ENCODE data around the gene SOAT1.

SOAT1 gene

GRCh38 chr1:179303200-179303785, 9.7 kb downstream of the SOAT1 start:
- no peak for DNase-seq (ENCODE audit: low spot score)

- DNase-seq (ENCODE audit: low spot score): no peak
These were observed 11.9 kb downstream of the SOAT1 start for GRCh38 chr1:179305450-179305849.

- DNase-seq (ENCODE audit: low spot score): no peak
These were observed 16.7 kb downstream of the SOAT1 start for GRCh38 chr1:179310291-179310690.

- no peak for DNase-seq (ENCODE audit: low spot score)
These were observed 17.1 kb downstream of the SOAT1 start for GRCh38 chr1:179310721-179311120.

GRCh38 chr1:179311149-179311700, 17.6 kb downstream of the SOAT1 start:
- no peak for DNase-seq (ENCODE audit: low spot score)

GRCh38 chr1:179313004-179313403, 19.4 kb downstream of the SOAT1 start:
- DNase-seq (ENCODE audit: low spot score): no peak

GRCh38 chr1:179314928-179315327, 21.3 kb downstream of the SOAT1 start:
- no peak for DNase-seq (ENCODE audit: low spot score)

GRCh38 chr1:179318491-179318890, 24.9 kb downstream of the SOAT1 start:
- DNase-seq (ENCODE audit: low spot score): no peak

GRCh38 chr1:179321533-179322216, 28.1 kb downstream of the SOAT1 start:
- DNase-seq (ENCODE audit: low spot score): no peak

GRCh38 chr1:179322557-179322956, 29.0 kb downstream of the SOAT1 start:
- no peak for DNase-seq (ENCODE audit: low spot score)

GRCh38 chr1:179323436-179323835, 29.8 kb downstream of the SOAT1 start:
- no peak for DNase-seq (ENCODE audit: low spot score)

GRCh38 chr1:179325836-179326235, 32.2 kb downstream of the SOAT1 start:
- no peak for DNase-seq (ENCODE audit: low spot score)

- no peak for DNase-seq (ENCODE audit: low spot score)
These were observed 33.1 kb downstream of the SOAT1 start for GRCh38 chr1:179326746-179327145.

- no peak for DNase-seq (ENCODE audit: low spot score)
These were observed 33.6 kb downstream of the SOAT1 start for GRCh38 chr1:179327196-179327595.

GRCh38 chr1:179327679-179328078, 34.1 kb downstream of the SOAT1 start:
- no peak for DNase-seq (ENCODE audit: low spot score)

- DNase-seq (ENCODE audit: low spot score): no peak
These were observed 36.3 kb downstream of the SOAT1 start for GRCh38 chr1:179329862-179330261.

GRCh38 chr1:179334440-179334839, 40.8 kb downstream of the SOAT1 start:
- no peak for DNase-seq (ENCODE audit: low spot score)

GRCh38 chr1:179337288-179337687, 43.7 kb downstream of the SOAT1 start:
- DNase-seq (ENCODE audit: low spot score): no peak

- DNase-seq (ENCODE audit: low spot score): no peak
These were observed 44.5 kb downstream of the SOAT1 start for GRCh38 chr1:179337942-179338560.

GRCh38 chr1:179340918-179341317, 47.3 kb downstream of the SOAT1 start:
- no peak for DNase-seq (ENCODE audit: low spot score)

- no peak for DNase-seq (ENCODE audit: low spot score)
These were observed 48.4 kb downstream of the SOAT1 start for GRCh38 chr1:179341943-179342547.

GRCh38 chr1:179342740-179343404, 49.3 kb downstream of the SOAT1 start:
- DNase-seq (ENCODE audit: low spot score): no peak
